Measurements from ENCODE around the gene SFXN1. TPM values are rescaled to one million over a fixed set of nuclear protein-coding genes. Genes with fewer than 3 reads are reported as not detected.

The SFXN1 gene
- total RNA-seq, 1 experiment from 2014 or later: 61.4 TPM

DNA sequence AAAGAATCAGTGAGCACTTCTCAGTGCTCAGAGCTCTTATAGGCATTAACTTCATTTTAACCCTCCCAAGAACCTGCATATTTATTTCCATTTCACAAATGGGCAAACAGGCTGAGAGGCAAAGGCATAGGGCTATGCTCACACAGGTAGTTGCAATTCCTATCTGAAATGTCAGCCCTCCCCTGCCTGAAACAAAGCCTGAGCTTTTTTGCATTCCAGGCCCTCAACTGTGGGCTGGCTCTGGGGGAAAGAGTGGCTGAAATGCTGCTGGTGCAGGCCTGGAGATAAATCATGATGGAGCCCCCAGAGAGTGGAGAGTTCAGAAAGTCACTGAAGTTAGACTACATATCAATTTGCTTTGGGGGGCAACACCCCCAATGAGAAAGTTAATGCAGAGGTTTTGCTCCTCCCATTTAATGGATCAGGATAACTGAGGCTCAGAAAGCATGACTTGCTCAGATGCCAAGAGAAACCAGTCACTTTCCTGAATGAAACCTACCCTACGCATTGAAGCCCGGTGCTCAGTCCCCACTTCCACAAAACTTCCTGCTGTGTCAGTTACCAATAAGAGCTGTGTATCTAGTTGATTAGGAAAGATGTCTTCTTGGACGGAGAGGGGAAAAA, 40.0 kb upstream of the SFXN1 start:
- no peaks in the 10 kb centered on the region; the same call in 1 of the 2 replicates for H3K9me3 ChIP-seq (ENCODE audit: insufficient read depth, low read depth)
- no peaks in the 10 kb centered on the region for H3K36me3 ChIP-seq (ENCODE audit: low read depth)
- no TSS peak for BruUV-seq (replicated peaks)
- H3K27me3 ChIP-seq (ENCODE audit: insufficient read depth, low read depth): peaks cover 59% of the 10 kb centered on the region
- intact Hi-C loops (cut with micrococcal nuclease; ENCODE audit: unreplicated experiment): no loop called here
- H3K27ac ChIP-seq: no peak overlapping the region
- H2AFZ ChIP-seq: no peak overlapping the region
- H4K20me1 ChIP-seq (ENCODE audit: insufficient read depth): no peaks in the 10 kb centered on the region; the same call in 1 of the 2 replicates
- no peak overlapping the region for H3K4me2 ChIP-seq
- POLR2A ChIA-PET (ENCODE audit: unreplicated experiment): no interaction called here
- H3F3A ChIP-seq (ENCODE audit: insufficient read depth, low read depth): no peaks in the 10 kb centered on the region
- TF ChIP-seq EZH2 (IDR thresholded peaks at IDR 0.05; ENCODE audit: low read depth) (no peak), CTCF (conservative IDR thresholded peaks at IDR 0.05) (no peak)
- H3K4me3 ChIP-seq: no peak overlapping the region
- no peak for DNase-seq
- no peaks in the 10 kb centered on the region for H3K4me1 ChIP-seq (replicated peaks; ENCODE audit: insufficient read depth)
- CTCF ChIA-PET: interaction anchor here (0.6 kb wide), 1 partner anchor 16 kb away, joined by 3 read pairs; no protein-coding TSS in a partner anchor
- H3K79me2 ChIP-seq (ENCODE audit: low read depth): no peaks in the 10 kb centered on the region
- no peaks in the 10 kb centered on the region for H3K9me2 ChIP-seq (ENCODE audit: insufficient read depth)

- Histone ChIP-seq H3K36me3 (ENCODE audit: low read depth) (no peaks in the 10 kb centered on the region), H3K4me3 (no peak overlapping the region), H3F3A (ENCODE audit: insufficient read depth, low read depth) (no peaks in the 10 kb centered on the region), H3K4me1 (replicated peaks; ENCODE audit: insufficient read depth) (no peaks in the 10 kb centered on the region), H3K4me2 (no peak overlapping the region), H3K27ac (no peak overlapping the region), H4K20me1 (ENCODE audit: insufficient read depth) (no peaks in the 10 kb centered on the region; the same call in 1 of the 2 replicates), H3K9me3 (ENCODE audit: insufficient read depth, low read depth) (no peaks in the 10 kb centered on the region; the same call in 1 of the 2 replicates), H3K79me2 (ENCODE audit: low read depth) (no peaks in the 10 kb centered on the region), H3K9me2 (ENCODE audit: insufficient read depth) (no peaks in the 10 kb centered on the region), H2AFZ (no peak overlapping the region), H3K27me3 (ENCODE audit: insufficient read depth, low read depth) (peaks cover 59% of the 10 kb centered on the region)
- no peak for TF ChIP-seq EZH2 (IDR thresholded peaks at IDR 0.05; ENCODE audit: low read depth)
- CTCF ChIA-PET: no interaction called here
- intact Hi-C loops (cut with micrococcal nuclease; ENCODE audit: unreplicated experiment): no loop called here
- DNase-seq: no peak
- no TSS peak for BruUV-seq (replicated peaks)
- POLR2A ChIA-PET (ENCODE audit: unreplicated experiment): no interaction called here
Measured at GRCh38 chr5:175443514-175444059, 34.8 kb upstream of the SFXN1 start.

GRCh38 chr5:175444060-175444904, 34.1 kb upstream of the SFXN1 start, which contains the start of gene DRD1:
Gene DRD1, minus strand, starts transcription at chr5:175444182. Its CDS starts 1,083 bp downstream, at chr5:175443099.
- no TSS peak for BruUV-seq (replicated peaks)
- ChIA-PET POLR2A (ENCODE audit: unreplicated experiment) (no interaction called here), CTCF (no interaction called here)
- peak in 1 of 2 experiments; percentile 9 for DNase-seq
- Histone ChIP-seq H3F3A (ENCODE audit: insufficient read depth, low read depth) (no peaks in the 10 kb centered on the region), H3K4me2 (no peak within 1 kb of the TSS), H3K27me3 (ENCODE audit: insufficient read depth, low read depth) (peaks cover 60% of the 10 kb centered on the region), H4K20me1 (ENCODE audit: insufficient read depth) (no peaks in the 10 kb centered on the region; the same call in 1 of the 2 replicates), H2AFZ (no peak within 1 kb of the TSS), H3K27ac (no peak within 1 kb of the TSS), H3K4me3 (no peak within 1 kb of the TSS), H3K9me2 (ENCODE audit: insufficient read depth) (no peaks in the 10 kb centered on the region), H3K9me3 (ENCODE audit: insufficient read depth, low read depth) (no peaks in the 10 kb centered on the region; the same call in 1 of the 2 replicates), H3K36me3 (ENCODE audit: low read depth) (no peaks in the 10 kb centered on the region), H3K4me1 (replicated peaks; ENCODE audit: insufficient read depth) (no peaks in the 10 kb centered on the region), H3K79me2 (ENCODE audit: low read depth) (no peaks in the 10 kb centered on the region)
- intact Hi-C loops (cut with micrococcal nuclease; ENCODE audit: unreplicated experiment): no loop called here
- TF ChIP-seq EZH2 (IDR thresholded peaks at IDR 0.05; ENCODE audit: low read depth) (no peak), CTCF (conservative IDR thresholded peaks at IDR 0.05) (no peak)
